Retinal pigment epithelial cell (primary cell): ENCODE measurements around the gene DDX46.
"Not testable (repeated sequence)": the region's sequence is repeated elsewhere in the genome, so short reads cannot be mapped to it uniquely, and the experiment has no call there.

Experiments
- DNase-seq: peaks from one replicate; pipeline ENCODE4 v3.0.0-alpha.2; 2010; ENCODE audit warnings: low read depth
- H3K4me3 ChIP-seq: 2 replicates; pipeline ENCODE4 v1.5.1; 2011; ENCODE audit warnings: mild to moderate bottlenecking, low read length, control low read depth, moderate library complexity
- CTCF ChIP-seq: conservative IDR thresholded peaks from 2 replicates; pipeline ENCODE4 v1.5.1; 2011; ENCODE audit warnings: low read depth, low read length, control low read depth, inconsistent platforms

The DDX46 gene

GRCh38 chr5:134758504-134759341 lies at the start of gene DDX46:
TSS of gene DDX46 (plus strand) at chr5:134758779. CDS start at chr5:134758939, 160 bp downstream.
- TF ChIP-seq CTCF = peak; percentile 71
- DNase-seq = peak; percentile 69
- H3K4me3 ChIP-seq = peak within 1 kb of the TSS; percentile 97

- no peak for DNase-seq
- TF ChIP-seq CTCF = no peak
- H3K4me3 ChIP-seq = no peak overlapping the region
These were observed 44.5 kb upstream of the DDX46 start for GRCh38 chr5:134714120-134714519.

- DNase-seq = no peak
- TF ChIP-seq CTCF = no peak
- no peak overlapping the region for H3K4me3 ChIP-seq
These were observed 44.0 kb upstream of the DDX46 start for GRCh38 chr5:134714541-134714940.

GRCh38 chr5:134715466-134715865 lies 43.1 kb upstream of the DDX46 start:
- DNase-seq, H3K4me3 ChIP-seq: not testable (repeated sequence)

GRCh38 chr5:134724872-134725271 lies 33.7 kb upstream of the DDX46 start:
- no peak overlapping the region for H3K4me3 ChIP-seq
- TF ChIP-seq CTCF = no peak
- DNase-seq = no peak

- no peak for TF ChIP-seq CTCF
- H3K4me3 ChIP-seq = no peak overlapping the region
- DNase-seq = no peak
These were observed 25.8 kb upstream of the DDX46 start for GRCh38 chr5:134732819-134733218.

- no peak for DNase-seq
- TF ChIP-seq CTCF = no peak
These were observed 23.3 kb upstream of the DDX46 start for GRCh38 chr5:134735243-134735642.

More at GRCh38 chr5:134735243-134735642, 23.3 kb upstream of the DDX46 start:
- H3K4me3 ChIP-seq = no peak overlapping the region
